Mesodermal cell (in vitro differentiated cells): ENCODE results near the gene TNS1.

Source experiments
- H3K27ac ChIP-seq: 2 replicates; pipeline ENCODE4 v1.7.0; 2013; ENCODE audit warnings: mild to moderate bottlenecking, low read depth, low read length, moderate library complexity; ENCODE audit not compliant: severe bottlenecking
- H3K36me3 ChIP-seq: 2 replicates; pipeline ENCODE4 v1.7.1; 2013; ENCODE audit warnings: mild to moderate bottlenecking, low read length, moderate library complexity; ENCODE audit not compliant: control insufficient read depth, insufficient read depth
- H3K4me1 ChIP-seq: one replicate; pipeline ENCODE4 v1.7.1; 2013; ENCODE audit warnings: mild to moderate bottlenecking, low read length; ENCODE audit not compliant: insufficient read depth, control insufficient read depth, poor library complexity, severe bottlenecking
- H3K4me3 ChIP-seq: 2 replicates; pipeline ENCODE4 v1.7.0; 2013; ENCODE audit warnings: low read length, control low read depth, mild to moderate bottlenecking; ENCODE audit not compliant: insufficient read depth, poor library complexity, severe bottlenecking; ENCODE audit errors: extremely low read depth
- H3K9me3 ChIP-seq: 2 replicates; pipeline ENCODE4 v1.7.1; 2013; ENCODE audit warnings: mild to moderate bottlenecking, low read length, moderate library complexity; ENCODE audit not compliant: control insufficient read depth
- WGBS, 2 experiments: methylation state at CpG; one replicate each; pipeline ENCODE4 v1.1.5; 2013; ENCODE audit warnings: missing lambda C conversion rate in 2 of 2; ENCODE audit not compliant: insufficient coverage in 2 of 2; 5-methylcytosine and 5-hydroxymethylcytosine counted together

Gene TNS1

GRCh38 chr2:218008060-218009040 is 5.6 kb upstream of the TNS1 start:
- H3K9me3 ChIP-seq = no peaks in the 10 kb centered on the region
- WGBS, 2 experiments = 69 to 75% methylated on average over 6 to 8 of the region's 12 CpGs
- peak overlapping the region; percentile 67 for H3K27ac ChIP-seq
- no peak overlapping the region for H3K4me3 ChIP-seq
- no peaks in the 10 kb centered on the region for H3K36me3 ChIP-seq
- H3K4me1 ChIP-seq = peaks cover 67% of the 10 kb centered on the region

DNA sequence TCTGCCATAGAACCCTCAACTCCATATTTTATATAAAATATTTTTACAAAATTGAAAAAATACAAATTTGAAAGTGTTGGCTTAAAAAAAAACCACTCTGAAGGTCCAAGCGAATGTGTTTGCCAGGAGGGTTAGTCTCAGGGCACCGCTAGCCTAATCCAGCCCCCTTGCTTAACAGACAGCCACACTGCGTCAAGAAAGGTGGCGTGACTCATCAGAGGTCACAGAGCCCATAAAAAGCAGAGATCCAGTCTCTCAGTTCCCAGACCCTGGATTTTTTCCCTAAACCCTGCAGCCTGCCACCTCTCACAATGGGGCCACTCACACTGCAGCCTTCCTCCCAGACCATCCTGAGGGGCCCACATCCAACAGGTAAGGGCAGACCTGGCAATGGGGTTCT is 3.9 kb upstream of the TNS1 start:
- H3K36me3 ChIP-seq = no peaks in the 10 kb centered on the region
- H3K9me3 ChIP-seq = no peaks in the 10 kb centered on the region
- H3K27ac ChIP-seq = peak overlapping the region; percentile 72
- H3K4me3 ChIP-seq = no peak overlapping the region
- peaks cover 80% of the 10 kb centered on the region for H3K4me1 ChIP-seq
- WGBS, 2 experiments = 76 to 82% methylated on average over 2 to 4 of the region's 4 CpGs

DNA sequence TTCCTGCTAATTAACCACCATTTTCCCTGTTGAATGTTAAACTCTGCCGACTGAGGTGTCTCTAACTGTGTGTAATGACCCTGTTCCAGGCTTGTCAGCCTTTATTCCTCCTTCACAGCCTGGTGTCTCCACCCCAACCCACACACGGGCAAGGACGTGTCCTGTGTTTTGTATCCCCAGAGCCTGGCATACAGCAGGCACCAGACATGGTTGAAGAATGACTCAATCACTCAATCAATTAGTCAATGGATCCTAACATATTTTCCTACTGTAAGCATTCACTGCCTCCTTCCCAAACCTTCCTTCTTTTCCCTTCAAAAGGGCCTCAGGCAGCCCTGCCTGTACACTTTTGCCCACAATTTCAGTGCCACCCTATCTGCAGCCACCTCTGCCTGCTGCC is 2.7 kb upstream of the TNS1 start:
- Histone ChIP-seq H3K4me1 (peaks cover 76% of the 10 kb centered on the region), H3K4me3 (no peak overlapping the region), H3K9me3 (no peaks in the 10 kb centered on the region), H3K36me3 (no peaks in the 10 kb centered on the region), H3K27ac (peak overlapping the region; percentile 53)
- WGBS, 2 experiments = 71 to 94% methylated on average over 1 to 3 of the region's 3 CpGs

DNA sequence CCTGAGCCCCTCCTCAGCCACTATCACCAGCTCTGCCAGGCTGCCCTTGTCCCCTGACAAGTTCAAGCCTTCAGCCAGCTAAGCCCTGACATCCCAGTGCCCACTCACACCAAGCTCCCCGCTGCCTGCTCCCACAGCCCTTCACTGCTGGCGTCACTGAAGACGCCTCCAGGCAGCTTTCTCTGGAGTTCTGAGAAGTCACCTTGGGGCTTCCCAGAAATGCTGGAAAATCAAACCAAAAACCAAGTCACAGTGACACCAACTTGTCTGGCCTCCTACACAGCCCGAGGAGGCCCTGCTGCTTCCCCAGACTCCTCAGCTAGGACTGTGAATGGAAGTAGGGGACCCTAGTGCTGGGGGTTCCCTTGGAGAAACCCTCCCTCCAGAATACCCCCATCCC is 2.2 kb upstream of the TNS1 start:
- H3K27ac ChIP-seq = no peak overlapping the region
- 83 to 86% methylated on average over 2 to 4 of the region's 4 CpGs for WGBS, 2 experiments
- no peaks in the 10 kb centered on the region for H3K36me3 ChIP-seq
- no peak overlapping the region for H3K4me3 ChIP-seq
- H3K9me3 ChIP-seq = no peaks in the 10 kb centered on the region
- H3K4me1 ChIP-seq = peaks cover 81% of the 10 kb centered on the region

GRCh38 chr2:218003981-218004419 is 1.2 kb upstream of the TNS1 start:
- no peaks in the 10 kb centered on the region for H3K36me3 ChIP-seq
- H3K4me1 ChIP-seq = peaks cover 80% of the 10 kb centered on the region
- peak overlapping the region; percentile 77 for H3K27ac ChIP-seq
- 59 to 81% methylated on average over 2 to 4 of the region's 6 CpGs for WGBS, 2 experiments
- no peaks in the 10 kb centered on the region for H3K9me3 ChIP-seq
- H3K4me3 ChIP-seq = no peak overlapping the region

- 39 to 40% methylated on average over 9 to 10 of the region's 11 CpGs for WGBS, 2 experiments
- Histone ChIP-seq H3K4me1 (peaks cover 78% of the 10 kb centered on the region), H3K36me3 (no peaks in the 10 kb centered on the region), H3K27ac (peak overlapping the region; percentile 77), H3K4me3 (peak overlapping the region; percentile 16), H3K9me3 (no peaks in the 10 kb centered on the region)
Measured at GRCh38 chr2:218003281-218003944, 618 bp upstream of the TNS1 start.

- peaks cover 68% of the 10 kb centered on the region for H3K4me1 ChIP-seq
- WGBS, 2 experiments = 33 to 37% methylated on average over 4 to 6 of the region's 12 CpGs
Measured at GRCh38 chr2:218002143-218002844, 501 bp downstream of the TNS1 start.

DNA sequence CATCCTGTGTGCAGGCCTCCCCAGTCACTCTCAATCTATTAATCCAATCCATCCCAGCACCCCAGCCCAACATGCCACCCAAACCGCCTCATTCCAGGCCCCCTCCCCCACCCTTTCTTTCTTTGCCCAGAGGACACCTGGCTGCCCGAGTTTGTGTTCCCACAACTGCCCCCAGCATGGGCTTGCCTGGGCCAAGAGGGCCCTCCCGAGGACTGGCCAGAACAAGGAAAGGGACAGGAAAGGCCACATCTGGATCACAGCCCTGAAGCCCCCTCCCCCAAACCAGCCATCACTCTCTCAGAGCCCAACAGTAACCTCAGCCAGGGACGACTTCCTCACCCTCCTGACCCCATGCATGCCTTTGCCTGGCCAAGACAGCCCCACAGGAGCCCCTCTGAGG is 1.2 kb downstream of the TNS1 start:
- H3K4me3 ChIP-seq = no peak overlapping the region
- no peak overlapping the region for H3K27ac ChIP-seq
- H3K36me3 ChIP-seq = peaks cover 5% of the 10 kb centered on the region
- no peaks in the 10 kb centered on the region for H3K9me3 ChIP-seq
- 30% methylated on average over 2 to 3 of the region's 4 CpGs for WGBS, 2 experiments
- peaks cover 65% of the 10 kb centered on the region for H3K4me1 ChIP-seq

More at GRCh38 chr2:218002143-218002844, 501 bp downstream of the TNS1 start:
- Histone ChIP-seq H3K27ac (peak overlapping the region; percentile 77), H3K36me3 (peaks cover 5% of the 10 kb centered on the region), H3K9me3 (no peaks in the 10 kb centered on the region), H3K4me3 (peak overlapping the region; percentile 18)

DNA sequence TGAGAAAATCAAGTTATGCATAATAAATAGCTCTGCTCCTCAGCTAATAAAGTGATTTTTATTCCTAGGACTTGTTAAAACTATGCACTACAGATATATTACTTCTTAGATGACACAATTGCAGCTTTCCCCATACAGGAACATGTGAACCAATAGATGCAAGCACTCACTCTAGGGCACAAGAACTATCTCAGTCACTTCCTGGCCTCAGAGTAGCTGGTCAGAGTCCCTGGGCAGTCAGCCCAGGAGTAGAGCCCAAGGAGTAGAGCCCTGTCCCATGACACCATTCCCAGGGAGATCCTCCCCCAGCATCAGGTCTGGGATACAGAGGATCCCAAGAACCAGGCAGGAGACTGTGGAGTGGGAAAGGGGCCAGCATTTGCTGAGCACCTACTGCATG is 2.7 kb downstream of the TNS1 start:
- Histone ChIP-seq H3K27ac (no peak overlapping the region), H3K4me1 (peaks cover 64% of the 10 kb centered on the region), H3K9me3 (no peaks in the 10 kb centered on the region)

DNA sequence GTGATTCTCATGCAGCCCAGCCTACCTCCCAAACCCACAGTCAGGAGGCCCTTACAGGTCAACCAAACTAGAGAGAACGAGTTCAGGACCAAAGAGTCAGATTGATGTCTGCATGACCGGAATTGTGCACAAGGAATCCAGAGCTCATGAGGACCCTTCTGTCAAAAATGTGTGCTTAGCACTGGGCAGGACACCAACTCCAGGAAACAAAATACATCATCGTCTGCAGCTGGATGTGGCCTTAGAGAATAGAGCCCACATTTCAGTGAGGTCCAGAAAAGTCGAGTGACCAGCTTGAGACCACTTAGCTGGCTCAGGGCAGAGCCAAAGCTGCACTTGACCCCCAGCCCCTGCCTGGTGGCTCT is 3.2 kb downstream of the TNS1 start:
- H3K27ac ChIP-seq = no peak overlapping the region
- H3K36me3 ChIP-seq = peaks cover 5% of the 10 kb centered on the region
- no peak overlapping the region for H3K4me3 ChIP-seq
- peaks cover 66% of the 10 kb centered on the region for H3K4me1 ChIP-seq
- 87 to 88% methylated on average over 4 of the region's 4 CpGs for WGBS, 2 experiments
- no peaks in the 10 kb centered on the region for H3K9me3 ChIP-seq

More for the DNA sequence above, 2.7 kb downstream of the TNS1 start:
- no peak overlapping the region for H3K4me3 ChIP-seq
- peaks cover 5% of the 10 kb centered on the region for H3K36me3 ChIP-seq
